Measurements from ENCODE around the gene ZDHHC8. TPM values are rescaled to one million over a fixed set of nuclear protein-coding genes. Genes with fewer than 3 reads are reported as not detected.

The ZDHHC8 gene
- polyA plus RNA-seq, 2 of the 4 experiments (the other 2 are of a cell fraction), result 5.3 to 28.1 TPM

- Histone ChIP-seq H3K4me3 (no peak overlapping the region), H3K9me3 (no peaks in the 10 kb centered on the region), H3K4me1 (peaks cover 7% of the 10 kb centered on the region; the same call in 1 of the 3 replicates), H3K27ac (no peak overlapping the region), H3K4me2 (no peak overlapping the region)
- ChIA-PET CTCF (interaction anchor here (1.4 kb wide), 1 partner anchor 20 kb away, joined by 3 read pairs; no protein-coding TSS in a partner anchor), POLR2A (no interaction called here)
- DNase-seq (ENCODE audit: low read depth in 1 of 2, low spot score in 1 of 2), result no peak
- no peak for ATAC-seq
- no peak for TF ChIP-seq ZNF302 (CRISPR knock-in tag; IDR thresholded peaks at IDR 0.05)
- no peak for FAIRE-seq
- 95% methylated on average over 16 of the region's 25 CpGs for whole genome bisulfite sequencing (ENCODE audit: missing lambda C conversion rate)
These were observed 4.4 kb downstream of the ZDHHC8 start for GRCh38 chr22:20135806-20136602.

GRCh38 chr22:20136603-20136873 lies 4.9 kb downstream of the ZDHHC8 start:
- ATAC-seq, result no peak
- Histone ChIP-seq H3K4me1 (peaks cover 7% of the 10 kb centered on the region; the same call in 1 of the 3 replicates), H3K4me3 (no peak overlapping the region), H3K27ac (no peak overlapping the region), H3K9me3 (no peaks in the 10 kb centered on the region), H3K4me2 (no peak overlapping the region)
- FAIRE-seq, result no peak
- ChIA-PET POLR2A (no interaction called here), CTCF (interaction anchor here (1.4 kb wide), 1 partner anchor 20 kb away, joined by 3 read pairs; no protein-coding TSS in a partner anchor)
- WGBS (ENCODE audit: missing lambda C conversion rate), result 92% methylated on average over 5 of the region's 5 CpGs
- DNase-seq (ENCODE audit: low read depth in 1 of 2, low spot score in 1 of 2), result no peak
- TF ChIP-seq RAD21 (conservative IDR thresholded peaks at IDR 0.05 in 1 of 2, IDR thresholded peaks at IDR 0.05 in 1 of 2) (no peak), KDM5A (IDR thresholded peaks at IDR 0.05) (no peak), ZC3H11A (IDR thresholded peaks at IDR 0.05) (no peak), HEYL (CRISPR knock-in tag; IDR thresholded peaks at IDR 0.05) (no peak), CHD2 (IDR thresholded peaks at IDR 0.05; ENCODE audit: low read length, partially characterized antibody) (no peak), ZNF302 (CRISPR knock-in tag; IDR thresholded peaks at IDR 0.05) (no peak), GATA3 (IDR thresholded peaks at IDR 0.05; ENCODE audit: borderline replicate concordance) (no peak), ZFP36 (IDR thresholded peaks at IDR 0.05; ENCODE audit: borderline replicate concordance, partially characterized antibody) (no peak), NPAS2 (CRISPR knock-in tag; IDR thresholded peaks at IDR 0.05; ENCODE audit: borderline replicate concordance) (no peak), RCOR1 (IDR thresholded peaks at IDR 0.05; ENCODE audit: low read depth, low read length) (no peak)

GRCh38 chr22:20137113-20137512 lies 5.5 kb downstream of the ZDHHC8 start:
- peaks cover 7% of the 10 kb centered on the region; the same call in 1 of the 3 replicates for H3K4me1 ChIP-seq
- H3K9me3 ChIP-seq, result no peaks in the 10 kb centered on the region
- POLR2A ChIA-PET, result no interaction called here
- no peak overlapping the region for H3K4me3 ChIP-seq
- 87% methylated on average over 3 of the region's 13 CpGs for WGBS (ENCODE audit: missing lambda C conversion rate)
- CTCF ChIA-PET, result interaction anchor here (1.4 to 1.5 kb wide), 2 partner anchors 19 to 20 kb away, joined by 3 to 4 read pairs; no protein-coding TSS in a partner anchor
- H3K4me2 ChIP-seq, result no peak overlapping the region
- TF ChIP-seq RNF2 (IDR thresholded peaks at IDR 0.05; ENCODE audit: borderline replicate concordance, low read depth) (no peak), NPAS2 (CRISPR knock-in tag; IDR thresholded peaks at IDR 0.05; ENCODE audit: borderline replicate concordance) (no peak), EHF (CRISPR knock-in tag; IDR thresholded peaks at IDR 0.05) (no peak), TFCP2L1 (CRISPR knock-in tag; IDR thresholded peaks at IDR 0.05) (no peak), HDAC2 (IDR thresholded peaks at IDR 0.05) (no peak), FOSL2 (IDR thresholded peaks at IDR 0.05) (no peak), FOSL2 (CRISPR knock-in tag; IDR thresholded peaks at IDR 0.05) (no peak), ZNF302 (CRISPR knock-in tag; IDR thresholded peaks at IDR 0.05) (no peak), RCOR1 (IDR thresholded peaks at IDR 0.05; ENCODE audit: low read depth, low read length) (no peak), FOSB (CRISPR knock-in tag; IDR thresholded peaks at IDR 0.05) (no peak), ESRRA (IDR thresholded peaks at IDR 0.05; ENCODE audit: borderline replicate concordance, low read length) (no peak), HOXB5 (CRISPR knock-in tag; IDR thresholded peaks at IDR 0.05) (no peak), RARB (CRISPR knock-in tag; IDR thresholded peaks at IDR 0.05) (no peak)
- DNase-seq (ENCODE audit: low read depth in 1 of 2, low spot score in 1 of 2) (no peak), ATAC-seq (no peak), FAIRE-seq (no peak)
- no peak overlapping the region for H3K27ac ChIP-seq

Measured in A549 (cell line).